HS-5 (cell line): Measurements from ENCODE around the gene SHLD2.
"Not testable (repeated sequence)": the region's sequence is repeated elsewhere in the genome, so short reads cannot be mapped to it uniquely, and the experiment has no call there.

Experiments
- DNase-seq: peaks from one replicate; pipeline ENCODE4 v3.0.0-alpha.2; 2012; ENCODE audit warnings: low read depth

Gene SHLD2

DNA sequence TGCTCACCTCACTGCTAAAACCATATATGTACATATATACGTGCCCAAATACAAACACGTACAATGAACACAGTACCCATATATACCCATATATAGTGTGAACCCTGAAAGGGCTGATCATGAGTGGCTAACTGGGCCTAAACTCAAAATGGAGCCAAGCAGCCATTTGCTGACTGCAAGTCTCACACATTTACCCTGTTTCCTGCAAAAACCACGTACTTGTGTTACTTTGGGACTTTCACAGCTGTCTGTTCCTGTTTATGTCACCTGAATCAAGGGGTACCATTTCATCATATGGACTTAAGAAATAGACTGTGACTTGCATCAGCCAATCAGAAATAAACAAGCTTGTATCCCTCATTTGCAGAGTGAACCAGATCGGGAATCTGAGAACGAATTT is 124.4 kb downstream of the SHLD2 start:
- DNase-seq: not testable (repeated sequence)

DNA sequence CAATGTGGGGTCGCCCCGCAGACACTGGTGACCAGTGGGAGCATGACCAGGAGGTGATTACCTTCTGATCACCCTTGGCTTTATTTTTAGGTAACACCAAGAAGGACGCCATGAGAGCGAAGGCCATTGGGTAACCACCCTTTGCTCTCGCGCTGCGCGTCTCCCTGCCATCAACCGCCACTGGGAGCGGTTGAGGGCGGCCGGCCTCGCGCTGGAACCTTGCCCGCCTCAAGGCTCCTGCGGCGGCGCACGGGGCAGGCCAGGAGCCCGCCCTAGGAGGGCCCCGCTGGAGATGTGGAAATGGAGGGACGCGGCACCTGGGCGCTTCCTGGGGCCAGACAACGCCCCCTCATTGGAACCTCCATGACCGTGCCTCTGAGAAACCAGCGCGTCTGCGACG is 127.8 kb downstream of the SHLD2 start:
- not testable (repeated sequence) for DNase-seq

DNA sequence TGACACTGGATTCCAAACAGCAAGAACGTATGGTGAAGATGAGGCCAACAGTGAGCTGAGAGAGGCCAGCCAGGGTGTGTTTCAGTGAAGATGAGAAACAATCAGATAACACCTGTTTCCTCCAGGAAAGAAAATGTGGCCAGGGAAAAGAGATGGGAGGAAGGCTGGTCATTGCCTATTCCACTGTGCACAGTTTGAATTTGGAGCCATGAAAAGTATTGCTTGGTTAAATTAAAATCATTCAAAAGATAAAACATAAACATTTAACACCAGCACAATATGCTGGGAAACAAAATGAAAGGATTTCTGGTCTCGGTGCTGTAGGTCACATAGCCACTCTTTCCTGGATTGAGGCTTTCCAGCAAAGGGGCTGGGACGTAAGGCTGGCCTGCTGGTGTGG is 130.1 kb downstream of the SHLD2 start, which contains the start of gene NUTM2A:
Gene NUTM2A, plus strand, starts transcription at position 301 of the 400 bp plus-strand sequence. CDS start 383 bp downstream, outside the sequence.
- not testable (repeated sequence) for DNase-seq

DNA sequence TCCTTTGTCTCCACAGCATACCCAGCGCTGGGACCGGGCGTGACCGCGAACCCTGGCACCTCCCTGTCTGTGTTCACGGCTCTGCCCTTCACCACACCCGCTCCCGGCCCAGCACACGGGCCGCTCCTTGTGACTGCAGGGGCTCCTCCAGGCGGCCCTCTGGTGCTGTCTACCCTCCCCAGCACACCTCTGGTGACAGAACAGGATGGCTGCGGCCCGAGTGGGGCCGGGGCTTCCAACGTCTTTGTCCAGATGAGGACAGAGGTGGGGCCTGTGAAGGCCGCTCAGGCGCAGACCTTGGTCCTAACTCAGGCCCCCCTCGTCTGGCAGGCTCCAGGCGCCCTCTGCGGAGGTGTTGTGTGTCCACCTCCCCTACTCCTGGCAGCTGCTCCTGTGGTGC is 133.2 kb downstream of the SHLD2 start:
- not testable (repeated sequence) for DNase-seq

GRCh38 chr10:87229211-87229610 is 134.2 kb downstream of the SHLD2 start:
- not testable (repeated sequence) for DNase-seq

DNA sequence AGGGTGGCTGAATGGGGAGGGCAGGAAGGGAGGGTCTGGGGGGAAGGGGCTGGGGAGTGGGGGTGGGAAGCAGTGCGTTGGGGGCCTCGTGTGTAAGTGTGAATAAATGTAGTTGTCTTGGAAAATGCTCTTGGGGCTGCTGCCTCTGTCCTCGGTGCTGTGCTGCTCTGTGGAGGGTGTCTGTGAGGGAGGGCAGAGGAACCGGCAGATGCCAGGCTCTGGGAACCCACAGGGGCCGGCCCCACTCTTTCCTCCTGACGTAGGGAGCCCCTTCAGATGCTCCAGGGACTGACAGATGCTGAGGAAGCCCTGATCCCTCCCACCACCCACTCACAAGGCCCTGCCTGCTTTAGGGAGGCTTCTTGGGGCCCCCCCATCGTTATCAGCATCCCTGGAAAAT is 139.8 kb downstream of the SHLD2 start:
- not testable (repeated sequence) for DNase-seq

- not testable (repeated sequence) for DNase-seq
Measured at GRCh38 chr10:87237244-87237643, 142.2 kb downstream of the SHLD2 start.

- not testable (repeated sequence) for DNase-seq
Measured at GRCh38 chr10:87239346-87239808, 144.4 kb downstream of the SHLD2 start.
